Astrocyte (in vitro differentiated cells and primary cell): ENCODE results near the gene ACRV1. TPM values are rescaled to one million over a fixed set of nuclear protein-coding genes. Genes with fewer than 3 reads are reported as not detected.

Source experiments
- DNase-seq: peaks from one replicate; pipeline ENCODE4 v3.0.0-alpha.2; 2010; ENCODE audit warnings: low read depth
- FAIRE-seq: peaks from 2 replicates; lab custom pipeline; 2011; peaks lifted over from hg19 to GRCh38; lab: Jason Lieb, UNC
- H2AFZ ChIP-seq: 2 replicates; pipeline ENCODE4 v1.6.0; 2012; ENCODE audit warnings: low read depth, low read length, inconsistent platforms
- H3K27ac ChIP-seq: 2 replicates; pipeline ENCODE4 v1.5.1; 2011; ENCODE audit warnings: low read depth, low read length, inconsistent platforms
- H3K27me3 ChIP-seq: 2 replicates; pipeline ENCODE4 v1.6.0; 2011; ENCODE audit warnings: low read length, inconsistent platforms; ENCODE audit not compliant: insufficient read depth
- H3K36me3 ChIP-seq: 2 replicates; pipeline ENCODE4 v1.5.1; 2011; ENCODE audit warnings: low read length, inconsistent platforms; ENCODE audit not compliant: insufficient read depth
- H3K4me1 ChIP-seq: 2 replicates; pipeline ENCODE4 v1.5.1; 2011; ENCODE audit warnings: low read length, inconsistent platforms; ENCODE audit not compliant: insufficient read depth
- H3K4me2 ChIP-seq: 2 replicates; pipeline ENCODE4 v1.6.0; 2012; ENCODE audit warnings: low read length, inconsistent platforms
- H3K4me3 ChIP-seq: 2 replicates; pipeline ENCODE4 v1.5.1; 2011; ENCODE audit warnings: low read depth, mild to moderate bottlenecking, low read length, inconsistent platforms; ENCODE audit not compliant: insufficient read depth
- H3K79me2 ChIP-seq: 2 replicates; pipeline ENCODE4 v1.6.0; 2012; ENCODE audit warnings: mild to moderate bottlenecking, low read length, inconsistent platforms; ENCODE audit not compliant: insufficient read depth
- H3K9ac ChIP-seq: 2 replicates; pipeline ENCODE4 v1.6.0; 2012; ENCODE audit warnings: mild to moderate bottlenecking, low read length, inconsistent platforms
- H3K9me3 ChIP-seq: 2 replicates; pipeline ENCODE4 v1.5.1; 2012; ENCODE audit warnings: low read depth, mild to moderate bottlenecking, low read length, inconsistent platforms; ENCODE audit not compliant: insufficient read depth
- H4K20me1 ChIP-seq: 2 replicates; pipeline ENCODE4 v1.6.0; 2012; ENCODE audit warnings: low read length, inconsistent platforms; ENCODE audit not compliant: insufficient read depth
- H3K27ac Mint-ChIP-seq: one replicate; pipeline ENCODE4 v1.8.0; 2021; ENCODE audit warnings: mild to moderate bottlenecking, mixed read lengths; ENCODE audit not compliant: unreplicated experiment
- H3K27me3 Mint-ChIP-seq: one replicate; pipeline ENCODE4 v1.8.0; 2021; ENCODE audit warnings: low read depth, mixed read lengths; ENCODE audit not compliant: unreplicated experiment
- H3K36me3 Mint-ChIP-seq: one replicate; pipeline ENCODE4 v1.8.0; 2021; ENCODE audit warnings: low read depth, mixed read lengths; ENCODE audit not compliant: unreplicated experiment
- H3K4me1 Mint-ChIP-seq: one replicate; pipeline ENCODE4 v1.8.0; 2021; ENCODE audit warnings: low read depth, mixed read lengths; ENCODE audit not compliant: unreplicated experiment
- H3K4me3 Mint-ChIP-seq: one replicate; pipeline ENCODE4 v1.8.0; 2021; ENCODE audit warnings: mild to moderate bottlenecking, moderate library complexity, mixed read lengths; ENCODE audit not compliant: unreplicated experiment
- H3K9me3 Mint-ChIP-seq: one replicate; pipeline ENCODE4 v1.8.0; 2021; ENCODE audit warnings: mild to moderate bottlenecking, mixed read lengths; ENCODE audit not compliant: unreplicated experiment
- EZH2 ChIP-seq: IDR thresholded peaks from 2 replicates; pipeline ENCODE4 v1.6.1; 2012; ENCODE audit warnings: mild to moderate bottlenecking, low read length, inconsistent platforms; ENCODE audit not compliant: insufficient read depth
- total RNA-seq: library from RNA; stranded (reverse); gene quantifications from 2 replicates; pipeline ENCODE4 v1.2.1, GENCODE V29; 2021
- TF ChIP-seq, protein P1 (sequence below): IDR thresholded peaks from 2 replicates; pipeline ENCODE4 v1.5.1; 2011; ENCODE audit warnings: low read depth, mild to moderate bottlenecking, inconsistent platforms, low read length, moderate library complexity; ENCODE audit not compliant: insufficient read depth

The ACRV1 gene
- total RNA-seq, 1 donor from 2014 or later: not detected

DNA sequence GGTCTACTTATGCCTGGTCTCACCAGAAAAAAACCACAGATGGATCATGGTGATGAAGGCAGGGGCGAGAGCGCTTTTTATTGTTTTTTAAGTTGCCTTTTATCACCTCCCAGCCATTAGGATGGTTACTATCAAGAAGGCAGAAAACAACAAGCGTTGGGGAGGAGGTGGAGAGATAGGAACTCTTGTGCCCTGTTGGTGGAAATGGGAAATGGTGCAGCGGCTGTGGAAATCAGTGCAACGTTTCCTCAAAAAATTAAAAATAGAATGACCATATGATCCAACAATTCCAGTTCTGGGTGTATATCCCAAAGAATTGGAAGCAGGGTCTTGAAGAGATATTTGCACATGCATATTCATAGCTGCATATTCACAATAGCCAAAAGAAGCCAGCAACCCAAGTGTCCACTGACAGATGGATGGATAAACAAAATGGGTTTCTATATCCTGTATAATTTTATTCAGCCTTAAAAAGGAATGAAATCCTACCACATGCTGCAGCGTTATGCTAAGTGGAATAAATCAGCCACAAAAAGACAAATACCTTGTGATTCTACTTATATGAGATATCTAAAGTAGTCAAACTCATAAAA is 20.5 kb upstream of the ACRV1 start:
- Histone ChIP-seq H3K4me3 (no peak overlapping the region), H4K20me1 (no peaks in the 10 kb centered on the region), H3K36me3 (no peaks in the 10 kb centered on the region), H3K4me1 (no peaks in the 10 kb centered on the region), H3K79me2 (no peaks in the 10 kb centered on the region), H2AFZ (no peak overlapping the region), H3K27ac (no peak overlapping the region), H3K9me3 (no peaks in the 10 kb centered on the region), H3K9ac (no peak overlapping the region), H3K4me2 (no peak overlapping the region), H3K27me3 (no peaks in the 10 kb centered on the region)
- Mint-ChIP-seq H3K4me3 (no peak overlapping the region), H3K4me1 (no peaks in the 10 kb centered on the region), H3K27me3 (peaks cover 2% of the 10 kb centered on the region), H3K9me3 (peaks cover 6% of the 10 kb centered on the region), H3K27ac (no peak overlapping the region), H3K36me3 (no peaks in the 10 kb centered on the region)
- TF ChIP-seq EZH2: no peak
- TF ChIP-seq, protein P1, sequence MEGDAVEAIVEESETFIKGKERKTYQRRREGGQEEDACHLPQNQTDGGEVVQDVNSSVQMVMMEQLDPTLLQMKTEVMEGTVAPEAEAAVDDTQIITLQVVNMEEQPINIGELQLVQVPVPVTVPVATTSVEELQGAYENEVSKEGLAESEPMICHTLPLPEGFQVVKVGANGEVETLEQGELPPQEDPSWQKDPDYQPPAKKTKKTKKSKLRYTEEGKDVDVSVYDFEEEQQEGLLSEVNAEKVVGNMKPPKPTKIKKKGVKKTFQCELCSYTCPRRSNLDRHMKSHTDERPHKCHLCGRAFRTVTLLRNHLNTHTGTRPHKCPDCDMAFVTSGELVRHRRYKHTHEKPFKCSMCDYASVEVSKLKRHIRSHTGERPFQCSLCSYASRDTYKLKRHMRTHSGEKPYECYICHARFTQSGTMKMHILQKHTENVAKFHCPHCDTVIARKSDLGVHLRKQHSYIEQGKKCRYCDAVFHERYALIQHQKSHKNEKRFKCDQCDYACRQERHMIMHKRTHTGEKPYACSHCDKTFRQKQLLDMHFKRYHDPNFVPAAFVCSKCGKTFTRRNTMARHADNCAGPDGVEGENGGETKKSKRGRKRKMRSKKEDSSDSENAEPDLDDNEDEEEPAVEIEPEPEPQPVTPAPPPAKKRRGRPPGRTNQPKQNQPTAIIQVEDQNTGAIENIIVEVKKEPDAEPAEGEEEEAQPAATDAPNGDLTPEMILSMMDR: no peak
- DNase-seq (no peak), FAIRE-seq (no peak)

DNA sequence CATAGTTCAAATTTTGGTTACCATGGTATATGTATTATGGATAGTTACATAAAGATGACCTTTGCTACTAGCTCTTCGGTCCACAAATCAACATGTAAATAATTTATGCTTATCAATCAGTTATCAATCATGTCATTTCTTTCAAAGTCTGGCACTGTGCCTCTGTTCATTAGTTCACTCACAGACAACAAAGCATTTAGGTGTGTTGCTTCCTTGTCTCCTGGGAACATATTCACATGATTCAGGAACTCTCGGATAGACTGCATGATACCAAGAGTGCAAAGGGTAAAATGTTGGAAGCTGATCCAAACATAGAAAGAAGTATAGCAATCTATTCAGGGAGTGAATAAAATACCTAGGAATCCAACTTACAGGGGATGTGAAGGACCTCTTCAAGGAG is 14.3 kb upstream of the ACRV1 start:
- H3K27ac ChIP-seq: no peak overlapping the region
- no peak for FAIRE-seq
- Mint-ChIP-seq H3K4me1 (no peaks in the 10 kb centered on the region), H3K27me3 (peaks cover 2% of the 10 kb centered on the region), H3K9me3 (peaks cover 9% of the 10 kb centered on the region), H3K27ac (no peak overlapping the region), H3K4me3 (no peak overlapping the region), H3K36me3 (no peaks in the 10 kb centered on the region)
- H3K9me3 ChIP-seq: no peaks in the 10 kb centered on the region
- H3K79me2 ChIP-seq: no peaks in the 10 kb centered on the region
- H4K20me1 ChIP-seq: no peaks in the 10 kb centered on the region
- no peaks in the 10 kb centered on the region for H3K36me3 ChIP-seq
- H3K4me3 ChIP-seq: no peak overlapping the region
- TF ChIP-seq EZH2: no peak
- TF ChIP-seq, protein P1: no peak
- DNase-seq: no peak
- no peaks in the 10 kb centered on the region for H3K4me1 ChIP-seq
- H2AFZ ChIP-seq: no peak overlapping the region
- no peak overlapping the region for H3K4me2 ChIP-seq
- no peak overlapping the region for H3K9ac ChIP-seq
- H3K27me3 ChIP-seq: no peaks in the 10 kb centered on the region

DNA sequence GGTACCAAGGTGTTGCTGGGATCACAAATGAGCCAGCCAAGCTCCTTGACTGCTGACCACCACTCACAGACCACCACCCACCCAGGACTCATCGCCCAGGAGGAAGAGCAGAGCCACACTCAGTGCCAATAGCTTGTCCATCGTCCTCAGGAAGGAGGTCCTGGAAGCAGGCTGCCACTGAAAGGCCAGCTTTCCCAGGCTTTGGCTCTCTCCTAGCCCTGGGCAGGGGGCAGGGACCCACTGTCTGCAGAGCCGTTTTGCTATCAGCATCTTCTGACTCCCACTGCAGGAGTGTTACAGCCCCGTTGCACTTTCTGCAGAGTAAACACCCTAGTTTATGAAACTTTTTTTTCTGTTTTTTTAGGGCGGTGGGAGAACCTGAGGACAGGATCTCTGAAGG is 12.2 kb upstream of the ACRV1 start:
- Mint-ChIP-seq H3K4me3 (no peak overlapping the region), H3K9me3 (peaks cover 6% of the 10 kb centered on the region), H3K36me3 (no peaks in the 10 kb centered on the region), H3K27ac (no peak overlapping the region), H3K27me3 (peaks cover 2% of the 10 kb centered on the region), H3K4me1 (no peaks in the 10 kb centered on the region)
- TF ChIP-seq, protein P1: no peak
- no peak for TF ChIP-seq EZH2
- no peaks in the 10 kb centered on the region for H4K20me1 ChIP-seq
- H3K27me3 ChIP-seq: no peaks in the 10 kb centered on the region
- H3K9ac ChIP-seq: no peak overlapping the region
- FAIRE-seq: no peak
- H3K36me3 ChIP-seq: no peaks in the 10 kb centered on the region
- DNase-seq: no peak
- H2AFZ ChIP-seq: no peak overlapping the region
- no peak overlapping the region for H3K4me2 ChIP-seq
- H3K4me3 ChIP-seq: no peak overlapping the region
- H3K79me2 ChIP-seq: no peaks in the 10 kb centered on the region
- H3K9me3 ChIP-seq: no peaks in the 10 kb centered on the region
- H3K4me1 ChIP-seq: no peaks in the 10 kb centered on the region
- no peak overlapping the region for H3K27ac ChIP-seq
